ENCODE results near the gene VIPR2.

GRCh38 chr7:159061674-159062212 is 82.9 kb downstream of the VIPR2 start:
- TF ChIP-seq CTCF (IDR thresholded peaks at IDR 0.05), result no peak
- no peak for TF ChIP-seq POLR2A (IDR thresholded peaks at IDR 0.05)
